Karpas-422 (cell line): ENCODE results near the gene MT1H. TPM values are rescaled to one million over a fixed set of nuclear protein-coding genes. Genes with fewer than 3 reads are reported as not detected.
"Not testable (repeated sequence)": the region's sequence is repeated elsewhere in the genome, so short reads cannot be mapped to it uniquely, and the experiment has no call there.

Experiments used
- DNase-seq: peaks from one replicate; pipeline ENCODE4 v3.0.0-alpha.2; 2015
- H2AFZ ChIP-seq: fragments of 200-600 bp; sonication (generic); 2 replicates; pipeline ENCODE4 v1.6.1; 2014; ENCODE audit warnings: antibody characterized with exemption, low read length, mixed read lengths
- H3K27ac ChIP-seq: fragments of 200-600 bp; sonication (generic); 2 replicates; pipeline ENCODE4 v1.5.1; 2014; ENCODE audit warnings: mild to moderate bottlenecking, low read length, moderate library complexity
- H3K27me3 ChIP-seq: fragments of 200-600 bp; sonication (generic); 2 replicates; pipeline ENCODE4 v1.6.1; 2014; ENCODE audit warnings: low read length, mixed read lengths
- H3K36me3 ChIP-seq: fragments of 200-600 bp; sonication (generic); 2 replicates; pipeline ENCODE4 v1.6.1; 2014; ENCODE audit warnings: low read length, mixed read lengths; ENCODE audit not compliant: insufficient read depth
- H3K4me1 ChIP-seq: fragments of 200-600 bp; sonication (generic); 2 replicates; pipeline ENCODE4 v1.6.1; 2014; ENCODE audit warnings: mild to moderate bottlenecking, low read length, mixed read lengths
- H3K4me2 ChIP-seq: fragments of 200-600 bp; sonication (generic); 2 replicates; pipeline ENCODE4 v1.6.1; 2014; ENCODE audit warnings: low read length, low read depth, mild to moderate bottlenecking; ENCODE audit not compliant: poor library complexity, severe bottlenecking
- H3K4me3 ChIP-seq: fragments of 200-600 bp; sonication (generic); 2 replicates; pipeline ENCODE4 v1.5.1; 2014; ENCODE audit warnings: mild to moderate bottlenecking, antibody characterized with exemption, low read length, mixed read lengths
- H3K79me2 ChIP-seq: fragments of 200-600 bp; sonication (generic); 2 replicates; pipeline ENCODE4 v1.6.1; 2014; ENCODE audit warnings: mild to moderate bottlenecking, low read length, mixed read lengths
- H3K9ac ChIP-seq: fragments of 200-600 bp; sonication (generic); 2 replicates; pipeline ENCODE4 v1.6.0; 2014; ENCODE audit warnings: low read length
- H3K9me2 ChIP-seq: fragments of 200-600 bp; sonication (generic), shearing (Covaris generic); replicated peaks from 2 replicates; pipeline ENCODE4 v1.6.0; 2014; ENCODE audit warnings: mild to moderate bottlenecking, low read length, moderate library complexity; ENCODE audit not compliant: insufficient read depth
- H3K9me3 ChIP-seq: fragments of 300-700, 200-600 bp; sonication (generic); 2 replicates; pipeline ENCODE4 v1.6.1; 2014; ENCODE audit warnings: low read length, mixed read lengths
- H4K20me1 ChIP-seq: fragments of 200-600 bp; sonication (generic); 2 replicates; pipeline ENCODE4 v1.6.1; 2014; ENCODE audit warnings: mild to moderate bottlenecking, antibody characterized with exemption, low read length, low read depth; ENCODE audit not compliant: insufficient read depth
- total RNA-seq: library from RNA; depleted of rRNA; stranded (reverse); fragments of >200 nt; shearing (Covaris generic); gene quantifications from 2 replicates; pipeline ENCODE4 v1.2.3, GENCODE V29; 2014; ENCODE audit warnings: low replicate concordance

The MT1H gene
- total RNA-seq, 1 experiment from 2014 or later: 4.6 TPM

- not testable (repeated sequence) for H3K36me3 ChIP-seq, H3K4me1 ChIP-seq, H3K4me3 ChIP-seq, H3K9me3 ChIP-seq, H3K27ac ChIP-seq, H3K79me2 ChIP-seq, H4K20me1 ChIP-seq, H3K9me2 ChIP-seq, H3K9ac ChIP-seq, H2AFZ ChIP-seq, H3K27me3 ChIP-seq, H3K4me2 ChIP-seq, DNase-seq
Measured at GRCh38 chr16:56665286-56666261, 4.0 kb upstream of the MT1H start.

- Histone ChIP-seq H3K27me3 (0 out of 2 replicates have a peak, but pooled peaks cover 2% of the 10 kb centered on the region), H4K20me1 (no peaks in the 10 kb centered on the region), H3K9me2 (no peaks in the 10 kb centered on the region), H3K9ac (no peak within 1 kb of the TSS), H3K27ac (no peak within 1 kb of the TSS), H3K4me2 (no peak within 1 kb of the TSS), H3K4me1 (peaks cover 9% of the 10 kb centered on the region), H3K4me3 (no peak within 1 kb of the TSS), H2AFZ (no peak within 1 kb of the TSS), H3K36me3 (no peaks in the 10 kb centered on the region), H3K9me3 (no peaks in the 10 kb centered on the region), H3K79me2 (no peaks in the 10 kb centered on the region)
- no peak for DNase-seq
Measured at GRCh38 chr16:56667581-56668571, 1.7 kb upstream of the MT1H start, which contains the start of gene MT1G. Gene MT1G, minus strand, starts transcription at chr16:56668065. Its CDS starts 72 bp downstream, at chr16:56667993.

DNA sequence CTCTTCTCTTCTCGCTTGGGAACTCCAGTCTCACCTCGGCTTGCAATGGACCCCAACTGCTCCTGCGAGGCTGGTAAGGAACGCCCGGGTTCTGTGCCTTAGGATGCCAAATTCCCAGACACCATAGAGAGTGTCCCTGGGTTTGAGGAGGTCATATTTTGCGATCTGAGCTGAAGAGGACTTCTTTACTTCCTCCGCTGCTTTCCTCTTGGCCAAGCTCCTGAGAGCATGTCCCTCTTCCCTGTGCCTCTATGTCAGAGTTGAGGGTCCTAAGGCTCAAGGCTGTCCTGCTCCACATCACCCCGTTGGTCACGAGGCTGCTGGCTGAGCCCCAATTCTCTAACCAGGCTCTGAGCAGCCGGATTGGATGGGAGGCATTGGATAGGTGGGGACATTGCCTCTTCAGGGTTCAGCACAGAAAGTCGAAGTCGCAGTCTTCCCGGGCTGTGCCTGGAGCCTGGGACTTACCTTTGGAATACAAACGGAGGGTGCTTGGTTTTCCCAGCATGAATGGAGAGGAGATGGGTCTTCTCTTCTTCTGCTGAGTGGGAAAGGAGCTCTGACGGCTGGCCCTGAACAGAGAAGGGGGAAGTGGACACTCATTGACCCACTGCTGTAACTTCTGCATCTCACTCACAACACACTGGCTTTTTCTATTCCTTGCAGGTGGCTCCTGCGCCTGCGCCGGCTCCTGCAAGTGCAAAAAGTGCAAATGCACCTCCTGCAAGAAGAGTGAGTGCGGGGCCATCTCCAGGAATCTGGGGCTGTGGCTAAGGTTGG is 416 bp downstream of the MT1H start:
- Histone ChIP-seq H3K4me3 (no peak overlapping the region; the same call in 1 of the 2 replicates), H3K9ac (peak overlapping the region; percentile 2; the same call in 1 of the 2 replicates), H4K20me1 (no peaks in the 10 kb centered on the region), H3K9me2 (no peaks in the 10 kb centered on the region), H3K79me2 (no peaks in the 10 kb centered on the region), H2AFZ (peak overlapping the region; percentile 24; the same call in 1 of the 2 replicates), H3K4me1 (peaks cover 19% of the 10 kb centered on the region), H3K4me2 (peak overlapping the region; percentile 13), H3K27ac (no peak overlapping the region), H3K36me3 (no peaks in the 10 kb centered on the region), H3K27me3 (0 out of 2 replicates have a peak, but pooled peaks cover 2% of the 10 kb centered on the region), H3K9me3 (no peaks in the 10 kb centered on the region)
- DNase-seq: no peak

GRCh38 chr16:56670620-56670934 is 963 bp downstream of the MT1H start:
- H3K27me3 ChIP-seq: 0 out of 2 replicates have a peak, but pooled peaks cover 2% of the 10 kb centered on the region
- peaks cover 23% of the 10 kb centered on the region for H3K4me1 ChIP-seq
- no peak overlapping the region for H3K27ac ChIP-seq
- no peaks in the 10 kb centered on the region for H3K36me3 ChIP-seq
- no peaks in the 10 kb centered on the region for H4K20me1 ChIP-seq
- no peak overlapping the region for H2AFZ ChIP-seq
- H3K79me2 ChIP-seq: no peaks in the 10 kb centered on the region
- no peak overlapping the region for H3K9ac ChIP-seq
- H3K9me3 ChIP-seq: no peaks in the 10 kb centered on the region
- H3K4me2 ChIP-seq: no peak overlapping the region
- no peak overlapping the region for H3K4me3 ChIP-seq
- no peak for DNase-seq
- H3K9me2 ChIP-seq: no peaks in the 10 kb centered on the region

DNA sequence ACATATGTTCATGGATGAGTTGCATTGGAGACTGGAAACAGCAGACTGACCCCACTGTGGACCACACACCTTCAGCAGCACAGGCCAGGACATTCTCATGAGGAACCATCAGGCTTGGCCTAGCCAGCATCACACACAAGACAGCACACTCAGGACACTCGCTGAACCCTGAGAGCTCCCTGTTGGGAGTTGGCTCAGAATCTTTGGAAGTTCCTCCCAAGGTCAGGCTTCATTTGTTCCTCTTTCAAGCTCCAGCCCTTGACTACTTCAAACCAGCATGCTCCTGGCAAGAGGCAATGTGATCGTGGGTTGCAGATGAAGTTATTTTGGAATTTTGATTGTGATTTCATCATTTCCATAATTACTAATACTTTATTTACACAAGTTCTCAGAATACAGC is 2.1 kb downstream of the MT1H start:
- not testable (repeated sequence) for H3K9me3 ChIP-seq, H3K27ac ChIP-seq, DNase-seq, H3K79me2 ChIP-seq, H3K27me3 ChIP-seq, H3K4me2 ChIP-seq, H3K9ac ChIP-seq, H2AFZ ChIP-seq, H4K20me1 ChIP-seq, H3K36me3 ChIP-seq, H3K4me3 ChIP-seq, H3K9me2 ChIP-seq
- peaks cover 23% of the 10 kb centered on the region for H3K4me1 ChIP-seq

DNA sequence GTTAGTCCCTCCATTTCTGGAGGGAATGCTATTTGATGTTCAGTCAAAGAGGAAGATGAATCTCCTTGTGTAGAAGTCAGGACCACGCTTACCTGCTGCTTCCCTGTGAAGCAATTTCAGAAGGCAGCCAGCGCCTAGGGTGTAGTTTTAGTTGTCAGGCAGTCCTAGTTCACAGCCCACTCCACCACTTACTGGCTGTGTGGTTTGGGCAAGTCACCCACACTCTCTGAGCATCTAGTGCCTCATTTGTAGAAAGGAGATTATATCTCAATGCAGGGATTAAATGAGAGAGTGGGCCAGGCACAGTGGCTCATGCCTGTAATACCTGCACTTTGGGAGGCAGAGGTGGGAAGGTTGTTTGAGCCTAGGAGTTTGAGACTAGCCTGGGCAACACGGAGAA is 2.6 kb downstream of the MT1H start:
- H3K4me2 ChIP-seq, DNase-seq, H3K36me3 ChIP-seq, H3K9ac ChIP-seq, H3K9me3 ChIP-seq, H3K9me2 ChIP-seq, H3K4me3 ChIP-seq, H2AFZ ChIP-seq, H3K27ac ChIP-seq, H3K79me2 ChIP-seq, H3K27me3 ChIP-seq, H4K20me1 ChIP-seq: not testable (repeated sequence)
- H3K4me1 ChIP-seq: peaks cover 23% of the 10 kb centered on the region

- peaks cover 23% of the 10 kb centered on the region for H3K4me1 ChIP-seq
Measured at GRCh38 chr16:56672761-56673536, 3.3 kb downstream of the MT1H start.

More at GRCh38 chr16:56672761-56673536, 3.3 kb downstream of the MT1H start:
- no peak overlapping the region for H2AFZ ChIP-seq
- no peak overlapping the region for H3K4me3 ChIP-seq
- 0 out of 2 replicates have a peak, but pooled peaks cover 2% of the 10 kb centered on the region for H3K27me3 ChIP-seq
- H3K27ac ChIP-seq: no peak overlapping the region
- no peak for DNase-seq
- no peaks in the 10 kb centered on the region for H3K9me2 ChIP-seq
- H3K9me3 ChIP-seq: no peaks in the 10 kb centered on the region
- H3K4me2 ChIP-seq: no peak overlapping the region
- H4K20me1 ChIP-seq: no peaks in the 10 kb centered on the region
- no peak overlapping the region for H3K9ac ChIP-seq
- H3K79me2 ChIP-seq: no peaks in the 10 kb centered on the region
- no peaks in the 10 kb centered on the region for H3K36me3 ChIP-seq
